Measurements from ENCODE around the gene DIP2B.
"Not testable (repeated sequence)": the region's sequence is repeated elsewhere in the genome, so short reads cannot be mapped to it uniquely, and the experiment has no call there.

Gene DIP2B

DNA sequence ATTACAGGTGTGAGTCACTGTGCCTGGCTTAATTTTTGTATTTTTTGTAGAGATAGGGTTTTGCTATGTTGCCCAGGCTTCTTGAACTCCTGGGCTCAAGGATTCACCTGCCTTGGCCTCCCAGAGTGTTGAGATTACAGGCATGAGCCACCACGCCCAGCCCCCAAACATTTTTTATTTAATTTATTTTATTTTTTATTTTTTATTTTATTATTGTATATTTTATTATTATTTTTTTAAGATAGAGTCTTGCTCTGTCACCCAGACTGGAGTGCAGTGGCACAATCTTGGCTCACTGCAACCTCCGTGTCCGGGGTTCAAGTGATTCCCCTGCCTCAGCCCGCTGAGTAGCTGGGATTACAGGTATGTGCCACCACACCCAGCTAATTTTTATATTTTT is 17.0 kb downstream of the DIP2B start:
- DNase-seq = not testable (repeated sequence)

DNA sequence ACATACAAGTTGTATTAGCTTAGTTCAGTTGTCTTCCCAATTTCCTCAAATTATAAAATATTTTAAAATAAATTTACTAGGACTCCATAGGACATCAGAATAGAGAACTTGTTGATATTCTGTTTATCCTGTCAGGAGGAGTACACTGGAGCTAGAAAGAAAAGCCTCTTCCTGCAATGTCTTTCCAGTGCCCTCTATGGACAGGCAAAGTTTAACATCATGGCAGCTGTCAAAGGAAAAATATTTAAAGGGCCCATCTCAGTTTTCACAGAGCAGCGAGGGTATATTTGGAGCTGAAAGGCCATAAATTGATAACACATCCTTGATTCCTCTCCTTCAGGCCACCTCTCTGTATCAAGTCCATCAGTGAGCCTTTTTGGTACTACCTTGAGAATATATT is 19.0 kb downstream of the DIP2B start:
- DNase-seq = no peak

DNA sequence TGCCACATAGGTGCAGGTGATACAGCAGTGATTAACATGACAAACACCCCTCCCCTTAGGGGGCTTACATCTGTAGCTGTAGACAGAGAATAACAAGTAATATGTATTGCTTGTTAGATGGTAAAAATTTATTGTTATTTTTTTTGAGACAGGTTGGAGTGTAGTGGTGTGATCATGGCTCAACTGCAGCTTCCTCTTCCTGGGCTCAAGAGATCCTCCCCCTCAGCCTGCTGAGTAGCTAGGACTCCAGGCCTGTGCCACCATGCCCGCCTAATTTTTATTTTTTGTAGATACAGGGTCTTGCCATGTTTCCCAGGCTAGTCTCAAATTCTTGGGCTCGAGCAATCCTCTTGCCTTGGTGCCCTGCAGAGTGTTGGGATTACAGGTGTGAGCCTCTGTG is 19.8 kb downstream of the DIP2B start:
- DNase-seq = no peak

DNA sequence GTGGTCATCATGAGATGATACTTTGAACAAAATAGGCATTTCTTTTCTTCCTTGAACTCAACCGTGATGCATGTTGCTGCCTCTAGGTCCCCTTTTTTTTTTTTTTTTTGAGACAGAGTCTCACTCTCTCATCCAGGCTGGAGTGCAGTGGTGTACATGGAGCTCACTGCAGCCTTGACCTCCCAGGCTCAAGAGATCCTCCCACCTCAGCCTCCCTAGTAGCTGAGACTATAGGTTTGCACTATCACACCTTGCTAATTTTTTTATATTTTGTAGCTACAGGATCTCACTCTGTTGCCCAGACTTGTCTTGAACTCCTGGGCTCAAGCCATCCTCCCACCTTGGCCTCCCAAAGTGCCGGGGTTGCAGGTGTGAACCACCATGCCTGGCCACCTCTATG is 20.6 kb downstream of the DIP2B start:
- no peak for DNase-seq

GRCh38 chr12:50527359-50527726 is 22.6 kb downstream of the DIP2B start:
- DNase-seq = no peak

- DNase-seq = no peak
Measured at GRCh38 chr12:50528800-50529199, 24.0 kb downstream of the DIP2B start.

DNA sequence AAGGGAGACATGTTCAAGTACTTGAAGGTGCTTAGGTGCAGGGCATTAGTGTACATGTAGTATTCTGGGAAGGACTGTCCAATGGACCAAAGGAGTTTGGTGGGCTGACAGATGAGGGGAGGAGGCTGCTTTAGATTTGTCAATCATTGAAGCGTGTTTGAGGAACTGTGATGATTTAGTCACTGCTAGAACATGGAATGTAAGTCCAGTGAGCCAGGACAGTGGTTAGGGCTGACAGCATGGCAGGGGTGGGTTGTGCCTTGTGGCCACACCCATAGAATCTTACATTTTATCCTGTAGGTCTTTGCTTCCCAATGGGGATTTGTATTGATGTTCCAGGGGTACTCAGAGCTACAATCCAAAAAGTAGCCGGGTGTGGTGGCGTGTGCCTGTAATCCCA is 24.6 kb downstream of the DIP2B start:
- DNase-seq = no peak

- no peak for DNase-seq
Measured at GRCh38 chr12:50530532-50530931, 25.7 kb downstream of the DIP2B start.

DNA sequence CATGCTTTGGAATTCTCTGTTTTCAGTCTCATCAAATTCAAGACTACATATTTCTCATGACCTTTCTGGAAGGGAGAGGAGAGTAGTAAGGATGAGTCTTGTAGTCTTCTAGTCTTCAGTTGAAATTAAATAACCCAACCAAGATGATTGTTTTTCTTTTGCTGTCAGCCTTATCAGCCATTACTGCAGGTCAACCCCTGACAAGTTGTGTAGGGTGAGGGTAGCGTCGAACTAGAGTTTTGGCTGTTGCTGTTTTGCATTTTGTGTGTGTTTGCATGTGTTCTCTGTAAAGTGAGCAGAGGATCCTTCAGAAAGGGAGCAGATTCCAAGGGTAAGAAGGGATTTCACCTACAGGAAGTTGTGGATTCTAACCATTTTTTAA is 28.4 kb downstream of the DIP2B start:
- DNase-seq = no peak

DNA sequence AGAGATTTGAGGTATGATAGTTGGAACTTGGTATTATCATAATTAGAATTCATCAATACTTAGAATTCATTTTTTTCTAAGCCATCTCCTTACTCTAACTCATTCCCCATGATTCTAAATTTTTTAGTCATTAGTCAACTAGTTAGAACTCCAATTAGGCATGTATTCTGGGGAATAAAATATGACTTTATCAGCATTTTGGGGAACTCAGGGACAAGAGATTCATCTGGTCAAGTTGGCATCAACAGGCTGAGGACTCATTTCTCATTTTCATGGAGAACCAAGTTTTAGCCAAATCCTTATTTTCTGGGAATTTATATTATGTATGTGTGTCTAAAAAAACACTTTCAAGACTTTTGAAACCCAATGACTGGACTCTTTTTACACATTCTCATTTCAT is 29.2 kb downstream of the DIP2B start:
- no peak for DNase-seq

DNA sequence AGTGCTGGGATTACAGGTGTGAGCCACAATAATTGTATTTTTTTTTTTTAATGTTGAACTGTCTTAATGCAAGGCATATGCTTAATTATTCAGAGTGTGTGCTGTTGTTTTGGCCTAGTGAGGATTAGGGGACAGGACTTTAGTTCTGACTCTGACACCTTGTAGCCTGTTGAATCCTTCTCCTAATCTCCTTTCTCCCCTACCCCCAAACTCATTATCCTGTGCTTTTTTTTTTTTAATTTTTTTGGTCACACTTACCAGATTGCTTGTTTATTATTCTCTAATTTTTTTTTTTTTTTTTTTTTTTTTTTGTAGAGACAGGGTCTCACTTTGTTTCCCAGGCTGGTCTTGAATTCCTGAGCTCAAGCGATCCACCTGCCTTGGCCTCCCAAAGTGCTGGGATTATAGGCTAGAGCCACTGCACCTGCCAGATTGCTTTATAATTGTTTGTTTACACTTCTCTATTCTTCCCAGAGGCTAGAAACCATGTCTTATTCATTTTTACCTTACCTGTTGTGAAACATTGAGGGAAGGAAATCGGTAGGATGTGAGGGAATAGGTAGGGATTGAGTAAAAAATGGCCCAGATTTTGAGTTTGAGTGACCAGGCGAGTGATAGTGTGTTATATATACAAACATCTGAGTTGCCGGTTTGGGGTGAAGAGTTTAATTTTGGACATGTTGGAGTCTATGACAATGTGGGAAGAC is 32.2 kb downstream of the DIP2B start:
- DNase-seq = no peak

DNA sequence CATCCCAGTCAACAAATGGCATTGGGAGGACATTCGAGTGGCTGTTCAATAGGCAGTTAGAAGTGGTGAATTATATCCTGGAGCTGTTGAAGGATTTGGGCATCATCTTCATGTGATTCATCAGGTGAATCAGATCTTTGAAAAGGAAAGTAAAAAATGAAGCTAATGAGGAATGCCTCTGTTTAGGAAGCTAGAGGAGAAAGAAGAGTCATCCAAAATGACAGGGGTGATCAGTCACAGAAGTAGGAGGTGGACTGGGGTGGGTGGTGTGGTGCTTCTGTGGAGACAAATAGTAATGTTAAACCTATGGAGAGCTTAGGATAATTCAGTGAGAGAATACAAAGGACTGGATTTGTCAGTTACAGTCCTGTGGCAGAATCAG is 32.7 kb downstream of the DIP2B start:
- no peak for DNase-seq

- DNase-seq = no peak
Measured at GRCh38 chr12:50538182-50538581, 33.4 kb downstream of the DIP2B start.

DNA sequence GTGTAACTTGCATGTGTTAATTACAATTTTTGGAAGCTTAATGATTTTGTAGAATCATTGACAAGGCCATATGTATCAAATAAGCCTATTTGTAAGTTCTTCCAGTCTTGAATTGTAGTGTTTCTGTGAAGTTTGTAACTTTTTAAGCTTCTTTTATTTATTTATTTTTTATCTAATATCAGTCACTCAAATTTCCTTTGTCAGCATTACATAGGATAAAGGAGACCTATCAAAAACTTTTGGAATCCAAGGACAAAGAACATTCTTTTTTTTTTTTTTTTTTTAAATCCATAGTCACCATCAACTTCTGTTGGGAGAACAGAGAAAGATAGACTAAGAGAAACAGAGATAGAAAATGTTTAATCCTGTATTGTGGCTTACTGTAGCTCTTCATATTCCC is 36.4 kb downstream of the DIP2B start:
- no peak for DNase-seq

GRCh38 chr12:50542448-50542847 is 37.7 kb downstream of the DIP2B start:
- DNase-seq = no peak

DNA sequence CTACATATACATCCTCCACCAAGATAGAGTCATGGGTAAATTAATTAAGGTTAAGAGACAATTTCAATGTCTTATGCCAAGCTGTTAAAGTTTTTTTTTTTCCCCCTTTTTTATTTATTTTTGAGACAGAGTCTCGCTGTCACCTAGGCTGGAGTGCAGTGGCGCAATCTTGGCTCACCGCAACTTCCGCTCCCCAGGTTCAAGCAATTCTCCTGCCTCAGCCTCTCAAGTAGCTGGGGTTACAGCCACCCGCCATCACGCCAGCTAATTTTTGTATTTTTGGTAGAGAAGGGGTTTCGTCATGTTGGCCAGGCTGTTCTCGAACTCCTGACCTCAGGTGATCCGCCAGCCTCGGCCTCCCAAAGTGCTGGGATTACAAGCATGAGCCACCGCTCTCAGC is 38.4 kb downstream of the DIP2B start:
- DNase-seq = not testable (repeated sequence)

DNA sequence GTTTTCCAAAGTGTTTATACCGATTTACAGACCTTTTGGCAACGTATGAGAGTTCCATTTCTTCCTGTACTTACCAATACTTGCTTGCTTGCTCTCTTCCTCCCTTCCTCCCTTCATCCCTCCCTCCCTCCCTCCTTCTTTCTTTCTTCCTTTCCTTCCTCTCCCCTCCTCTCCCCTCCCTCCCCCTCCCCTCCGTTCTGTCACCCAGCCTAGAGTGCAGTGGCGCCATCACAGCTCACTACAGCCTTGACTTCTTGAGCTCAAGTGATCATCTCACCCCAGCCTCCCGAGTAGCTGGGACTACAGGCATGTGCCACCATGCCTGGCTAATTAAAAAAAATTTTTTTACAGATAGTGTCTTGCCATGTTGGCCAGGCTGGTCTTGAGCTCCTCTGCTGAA is 40.4 kb downstream of the DIP2B start:
- DNase-seq = no peak

DNA sequence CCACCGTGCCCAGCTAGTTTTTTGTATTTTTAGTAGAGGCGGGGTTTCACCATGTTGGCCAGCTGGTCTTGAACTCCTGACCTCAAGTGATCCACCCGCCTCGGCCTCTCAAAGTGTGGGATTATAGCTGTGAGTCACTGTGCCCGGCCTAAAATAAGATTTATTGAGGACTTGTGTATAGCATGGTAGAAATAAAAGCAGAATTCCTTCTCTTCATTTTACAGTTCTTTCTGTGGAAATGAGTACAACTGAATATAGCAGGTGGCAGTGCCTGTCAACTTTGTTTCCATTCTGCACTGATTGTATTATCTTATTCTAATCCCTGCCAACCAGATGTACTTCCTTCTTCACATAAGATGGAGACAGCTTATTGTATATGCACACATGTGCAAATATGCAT is 41.0 kb downstream of the DIP2B start:
- no peak for DNase-seq

GRCh38 chr12:50546441-50547318 is 41.9 kb downstream of the DIP2B start:
- no peak for DNase-seq

GRCh38 chr12:50547742-50548141 is 43.0 kb downstream of the DIP2B start:
- DNase-seq = no peak

GRCh38 chr12:50549885-50550284 is 45.1 kb downstream of the DIP2B start:
- no peak for DNase-seq

DNA sequence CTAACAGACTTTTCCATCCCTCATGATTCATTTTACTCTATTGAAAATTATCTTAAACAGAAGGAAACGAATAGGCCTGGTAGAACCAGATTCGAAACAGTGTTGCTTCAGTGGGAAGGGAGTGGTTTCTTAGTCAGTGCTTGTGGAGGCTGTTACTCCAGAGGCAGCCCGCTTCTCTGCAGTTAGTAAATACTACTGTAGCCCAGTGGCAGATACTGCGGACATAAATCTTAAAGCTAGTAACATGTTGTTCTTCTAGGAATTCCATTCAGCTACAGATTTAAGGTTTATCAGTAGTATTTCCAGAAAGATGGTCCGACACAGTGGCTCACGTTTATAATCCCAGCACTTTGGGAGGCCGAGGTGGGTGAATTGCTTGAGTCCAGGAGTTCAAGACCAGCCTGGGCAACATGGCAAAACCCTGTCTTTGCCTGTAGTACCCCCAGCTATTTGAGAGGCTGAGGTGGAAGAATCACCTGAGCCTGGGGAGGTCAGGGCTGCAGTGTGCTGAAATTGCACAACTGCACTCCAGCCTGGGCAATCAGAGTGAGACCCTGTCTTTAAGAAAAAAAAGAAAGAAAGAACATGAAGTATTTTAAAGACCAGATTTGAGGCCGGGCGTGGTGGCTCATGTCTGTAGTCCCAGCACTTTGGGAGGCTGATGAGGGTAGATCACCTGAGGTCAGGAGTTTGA is 45.9 kb downstream of the DIP2B start:
- DNase-seq = no peak

- no peak for DNase-seq
Measured at GRCh38 chr12:50551866-50552265, 47.1 kb downstream of the DIP2B start.

GRCh38 chr12:50554651-50555050 is 49.9 kb downstream of the DIP2B start:
- no peak for DNase-seq
